Suprapubic skin (tissue), 4 donors: Measurements from ENCODE around the gene HEXD. TPM values are rescaled to one million over a fixed set of nuclear protein-coding genes. Genes with fewer than 3 reads are reported as not detected.
"Not testable (repeated sequence)": the region's sequence is repeated elsewhere in the genome, so short reads cannot be mapped to it uniquely, and the experiment has no call there.

ENCODE experiments used
- DNase-seq, 2 donors: peaks; one replicate each; pipeline ENCODE4 v3.0.0-alpha.2; 2019; ENCODE audit warnings: low spot score in 2 of 2
- H3K27ac ChIP-seq: fragments of 200-600 bp; sonication (generic); one replicate; pipeline ENCODE4 v1.5.1; 2019
- H3K27me3 ChIP-seq: fragments of 200-600 bp; sonication (generic); one replicate; pipeline ENCODE4 v1.5.1; 2019
- H3K36me3 ChIP-seq: fragments of 200-600 bp; sonication (generic); one replicate; pipeline ENCODE4 v1.5.1; 2019
- H3K4me1 ChIP-seq: fragments of 200-600 bp; sonication (generic); one replicate; pipeline ENCODE4 v1.5.1; 2019
- H3K4me3 ChIP-seq: fragments of 200-600 bp; sonication (generic); one replicate; pipeline ENCODE4 v1.5.1; 2019; ENCODE audit warnings: mild to moderate bottlenecking
- H3K9me3 ChIP-seq: fragments of 200-600 bp; sonication (generic); one replicate; pipeline ENCODE4 v1.5.1; 2019
- EP300 ChIP-seq: sonication (generic); formaldehyde crosslinking; IDR thresholded peaks from one replicate; pipeline ENCODE4 v1.6.1; 2017; ENCODE audit warnings: antibody characterized with exemption
- POLR2A ChIP-seq, 2 donors: fragments of 450-650 bp; IDR thresholded peaks; one replicate each; pipeline ENCODE4 v1.6.1; 2017; ENCODE audit warnings: antibody characterized with exemption in 2 of 2, mild to moderate bottlenecking in 2 of 2, moderate library complexity in 2 of 2
- POLR2AphosphoS5 ChIP-seq, 3 donors: sonication (generic); formaldehyde crosslinking; IDR thresholded peaks; one replicate each; pipeline ENCODE4 v1.6.1; 2017; ENCODE audit warnings: antibody characterized with exemption in 3 of 3
- WGBS: methylation state at CpG from one replicate; pipeline ENCODE4 v1.1.5; 2018; 5-methylcytosine and 5-hydroxymethylcytosine counted together
- total RNA-seq, 4 donors: library from RNA; depleted of rRNA; stranded (reverse); fragments of >200 nt; gene quantifications; one replicate each; pipeline ENCODE4 v1.1.0, GENCODE V29; 2016
- TF ChIP-seq, protein P1 (sequence below), 2 donors: fragments of 200-600 bp in 1 of 2; fragments of 450-650 bp in 1 of 2; sonication (generic) in 1 of 2; IDR thresholded peaks; one replicate each; pipeline ENCODE4 v1.5.1; 2016 to 2019; ENCODE audit warnings: antibody characterized with exemption in 2 of 2, mild to moderate bottlenecking in 1 of 2, moderate library complexity in 1 of 2

The HEXD gene
- total RNA-seq, 4 donors from 2014 or later: 28.1 to 84.6 (median 33.4) TPM

DNA sequence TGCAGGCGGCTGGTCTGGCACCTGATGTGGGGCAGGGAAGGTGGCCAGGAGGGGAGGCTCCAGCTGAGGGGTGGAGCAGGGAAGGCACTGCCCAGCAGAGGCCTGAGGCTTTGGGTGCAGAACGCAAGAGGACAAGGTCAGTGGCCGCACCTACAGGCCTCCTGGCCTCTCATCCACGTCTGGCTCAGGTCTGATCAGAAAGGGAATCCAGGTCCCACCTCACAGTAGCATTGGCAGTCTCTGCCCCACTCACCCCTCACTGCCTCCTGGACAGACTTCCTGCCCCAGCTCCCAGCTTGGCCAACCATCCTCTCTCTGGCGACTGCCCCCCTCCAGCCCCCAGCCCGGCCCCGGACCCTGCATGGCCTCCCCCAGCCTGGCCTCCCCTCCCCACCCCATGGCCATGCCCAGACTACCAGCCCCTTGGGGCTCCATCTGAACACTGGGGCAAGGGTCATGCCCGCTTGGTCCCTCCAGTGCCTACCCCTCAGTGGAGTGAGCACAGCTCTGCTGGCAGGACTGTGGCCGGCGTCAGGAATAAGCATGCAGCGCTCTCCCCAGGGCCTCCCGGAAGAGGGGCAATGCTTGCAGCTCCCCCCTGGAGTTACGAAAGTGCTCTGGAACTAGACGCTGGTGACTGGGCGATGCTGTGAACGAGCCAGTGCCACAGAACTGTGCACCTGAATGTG is 42.0 kb upstream of the HEXD start:
- Histone ChIP-seq H3K4me3 (no peak overlapping the region), H3K4me1 (peaks cover 18% of the 10 kb centered on the region), H3K36me3 (no peaks in the 10 kb centered on the region), H3K27me3 (peaks cover 80% of the 10 kb centered on the region), H3K9me3 (no peaks in the 10 kb centered on the region), H3K27ac (no peak overlapping the region)
- WGBS: 82% methylated on average over 13 of the region's 16 CpGs
- DNase-seq: no peak
- TF ChIP-seq POLR2AphosphoS5 (IDR thresholded peaks at IDR 0.05): no peak
- no peak for TF ChIP-seq POLR2A (IDR thresholded peaks at IDR 0.05)
- TF ChIP-seq, protein P1, sequence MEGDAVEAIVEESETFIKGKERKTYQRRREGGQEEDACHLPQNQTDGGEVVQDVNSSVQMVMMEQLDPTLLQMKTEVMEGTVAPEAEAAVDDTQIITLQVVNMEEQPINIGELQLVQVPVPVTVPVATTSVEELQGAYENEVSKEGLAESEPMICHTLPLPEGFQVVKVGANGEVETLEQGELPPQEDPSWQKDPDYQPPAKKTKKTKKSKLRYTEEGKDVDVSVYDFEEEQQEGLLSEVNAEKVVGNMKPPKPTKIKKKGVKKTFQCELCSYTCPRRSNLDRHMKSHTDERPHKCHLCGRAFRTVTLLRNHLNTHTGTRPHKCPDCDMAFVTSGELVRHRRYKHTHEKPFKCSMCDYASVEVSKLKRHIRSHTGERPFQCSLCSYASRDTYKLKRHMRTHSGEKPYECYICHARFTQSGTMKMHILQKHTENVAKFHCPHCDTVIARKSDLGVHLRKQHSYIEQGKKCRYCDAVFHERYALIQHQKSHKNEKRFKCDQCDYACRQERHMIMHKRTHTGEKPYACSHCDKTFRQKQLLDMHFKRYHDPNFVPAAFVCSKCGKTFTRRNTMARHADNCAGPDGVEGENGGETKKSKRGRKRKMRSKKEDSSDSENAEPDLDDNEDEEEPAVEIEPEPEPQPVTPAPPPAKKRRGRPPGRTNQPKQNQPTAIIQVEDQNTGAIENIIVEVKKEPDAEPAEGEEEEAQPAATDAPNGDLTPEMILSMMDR (IDR thresholded peaks at IDR 0.05): no peak
- no peak for TF ChIP-seq EP300

GRCh38 chr17:82377294-82377693 is 40.9 kb upstream of the HEXD start:
- H3K36me3 ChIP-seq, H3K9me3 ChIP-seq, H3K4me3 ChIP-seq, DNase-seq, H3K27ac ChIP-seq: not testable (repeated sequence)
- Histone ChIP-seq H3K4me1 (peaks cover 10% of the 10 kb centered on the region), H3K27me3 (peaks cover 75% of the 10 kb centered on the region)
- 64% methylated on average over 3 of the region's 5 CpGs for WGBS

DNA sequence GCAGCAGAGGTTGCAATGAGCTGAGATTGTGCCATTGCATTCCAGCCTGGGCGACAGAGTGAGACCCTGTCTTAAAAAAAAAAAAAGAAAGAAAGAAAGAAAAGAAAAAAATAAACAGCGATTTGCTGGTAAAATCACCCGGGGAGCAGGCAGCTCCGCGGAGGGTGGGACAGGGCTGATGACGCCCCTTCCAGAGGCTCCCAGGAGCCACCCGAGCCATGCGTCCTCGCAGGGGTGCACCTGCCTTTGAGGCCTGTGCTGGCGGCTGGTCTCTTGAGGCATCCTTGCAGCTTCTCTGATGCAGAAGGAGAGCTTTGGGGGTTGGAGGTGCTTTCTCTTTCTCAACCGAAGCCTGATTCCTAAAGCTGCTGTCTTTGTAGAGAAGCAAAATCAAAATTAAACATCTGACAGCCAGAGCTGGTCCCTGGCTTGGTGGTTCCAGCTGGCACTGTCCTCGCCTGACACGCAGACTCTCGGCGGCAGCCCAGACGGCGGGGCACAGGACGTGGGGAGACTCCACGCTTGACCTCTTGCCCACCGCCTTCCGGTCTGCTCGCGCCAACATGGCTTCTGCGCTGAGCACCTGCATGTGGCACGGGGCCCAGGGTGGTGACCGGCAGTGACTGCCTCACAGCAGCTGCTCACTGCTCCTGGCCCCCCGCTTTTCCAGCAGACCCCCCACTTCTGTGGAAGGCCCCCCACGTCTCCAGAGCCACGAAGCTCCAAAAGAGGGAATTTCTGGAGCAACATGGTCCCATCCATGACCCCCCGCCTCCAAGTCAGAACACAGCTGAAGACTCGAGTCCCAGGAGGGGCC is 40.0 kb upstream of the HEXD start:
- H3K36me3 ChIP-seq: no peaks in the 10 kb centered on the region
- no peaks in the 10 kb centered on the region for H3K9me3 ChIP-seq
- DNase-seq: no peak
- TF ChIP-seq EP300 (no peak), POLR2A (IDR thresholded peaks at IDR 0.05) (no peak), POLR2AphosphoS5 (IDR thresholded peaks at IDR 0.05) (no peak)
- TF ChIP-seq, protein P1 (IDR thresholded peaks at IDR 0.05): no peak
- 77% methylated on average over 29 of the region's 31 CpGs for WGBS
- no peak overlapping the region for H3K27ac ChIP-seq
- H3K27me3 ChIP-seq: peaks cover 75% of the 10 kb centered on the region
- H3K4me1 ChIP-seq: peaks cover 10% of the 10 kb centered on the region
- no peak overlapping the region for H3K4me3 ChIP-seq

DNA sequence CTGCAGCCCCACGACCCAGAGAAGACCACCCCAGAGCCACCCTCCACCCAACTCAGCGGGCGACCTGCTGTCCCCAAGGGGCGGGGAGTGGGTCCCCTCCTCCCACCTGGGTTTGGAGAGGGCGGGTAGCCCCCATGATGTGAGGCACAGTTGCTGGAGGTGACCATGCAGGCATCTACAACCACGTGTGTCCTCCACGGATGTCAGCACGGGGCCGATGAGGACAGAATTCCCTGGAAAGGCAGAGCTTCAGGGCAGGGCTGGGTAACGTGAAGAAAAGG is 39.5 kb upstream of the HEXD start:
- DNase-seq: no peak
- WGBS: 48% methylated on average over 9 of the region's 10 CpGs
- H3K4me1 ChIP-seq: peaks cover 12% of the 10 kb centered on the region
- no peaks in the 10 kb centered on the region for H3K9me3 ChIP-seq
- TF ChIP-seq POLR2AphosphoS5 (IDR thresholded peaks at IDR 0.05): no peak
- TF ChIP-seq, protein P1 (IDR thresholded peaks at IDR 0.05): no peak
- TF ChIP-seq EP300: no peak
- no peak for TF ChIP-seq POLR2A (IDR thresholded peaks at IDR 0.05)
- H3K36me3 ChIP-seq: no peaks in the 10 kb centered on the region
- H3K27me3 ChIP-seq: peaks cover 78% of the 10 kb centered on the region
- no peak overlapping the region for H3K4me3 ChIP-seq
- H3K27ac ChIP-seq: no peak overlapping the region

GRCh38 chr17:82380860-82381702 is 37.1 kb upstream of the HEXD start:
- TF ChIP-seq POLR2A (IDR thresholded peaks at IDR 0.05): no peak
- no peak for TF ChIP-seq EP300
- no peak for TF ChIP-seq POLR2AphosphoS5 (IDR thresholded peaks at IDR 0.05)
- TF ChIP-seq, protein P1 (IDR thresholded peaks at IDR 0.05): no peak
- H3K4me3 ChIP-seq: no peak overlapping the region

DNA sequence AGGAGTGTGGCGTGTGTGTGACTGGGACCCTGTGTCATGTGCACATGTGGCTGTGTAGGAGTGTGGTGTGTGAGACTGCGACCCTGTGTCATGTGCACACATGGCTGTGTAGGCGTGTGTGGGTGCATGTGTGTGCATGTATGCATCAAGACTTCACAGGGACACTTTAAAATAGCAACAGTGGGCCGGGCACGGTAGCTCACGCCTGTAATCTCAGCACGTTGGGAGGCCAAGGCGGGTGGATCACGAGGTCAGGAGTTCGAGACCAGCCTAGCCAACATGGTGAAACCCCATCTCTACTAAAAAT is 36.5 kb upstream of the HEXD start:
- H3K4me1 ChIP-seq: peaks cover 33% of the 10 kb centered on the region
- peaks cover 70% of the 10 kb centered on the region for H3K27me3 ChIP-seq
- not testable (repeated sequence) for H3K9me3 ChIP-seq, DNase-seq, H3K36me3 ChIP-seq, H3K27ac ChIP-seq, H3K4me3 ChIP-seq
- WGBS: 63% methylated on average over 10 of the region's 10 CpGs

More at GRCh38 chr17:82380860-82381702, 37.1 kb upstream of the HEXD start:
- Histone ChIP-seq H3K27ac (no peak overlapping the region), H3K27me3 (peaks cover 71% of the 10 kb centered on the region), H3K36me3 (no peaks in the 10 kb centered on the region), H3K9me3 (no peaks in the 10 kb centered on the region), H3K4me1 (peaks cover 30% of the 10 kb centered on the region)
- DNase-seq: no peak
- WGBS: 56% methylated on average over 23 of the region's 23 CpGs

DNA sequence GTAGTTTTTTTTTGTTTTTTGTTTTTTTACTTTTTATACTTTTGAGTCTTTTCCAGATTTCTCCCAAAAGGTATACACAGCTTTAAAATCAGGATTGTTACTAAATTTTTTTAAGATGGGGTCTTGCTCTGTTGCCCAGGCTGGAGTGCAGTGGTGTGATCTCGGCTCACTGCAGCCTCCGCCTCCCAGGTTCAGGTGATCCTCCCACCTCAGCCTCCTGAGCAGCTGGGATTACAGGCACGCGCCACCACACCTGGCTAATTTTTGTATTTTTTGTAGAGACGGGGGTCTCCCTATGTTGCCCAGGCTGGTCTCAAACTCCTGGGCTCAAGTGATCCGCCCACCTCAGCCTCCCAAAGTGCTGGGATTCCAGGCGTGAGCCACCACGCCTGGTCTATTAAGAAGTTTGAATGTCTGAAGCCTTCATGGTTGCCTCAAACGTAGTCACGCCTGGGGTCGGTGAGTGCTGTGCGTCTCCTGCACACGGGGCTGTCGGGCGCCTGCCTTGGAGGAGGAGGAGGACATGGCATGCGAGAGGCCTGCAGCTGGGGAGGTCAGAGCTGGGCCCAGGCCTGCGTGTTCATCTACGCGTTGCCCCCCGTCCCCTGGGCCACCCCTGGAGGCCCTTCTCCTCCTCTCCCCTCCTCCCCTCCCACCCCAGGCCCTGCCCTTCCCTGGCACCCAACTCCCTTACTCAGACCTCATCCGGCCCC is 35.8 kb upstream of the HEXD start:
- Histone ChIP-seq H3K27me3 (peaks cover 76% of the 10 kb centered on the region), H3K4me1 (peaks cover 40% of the 10 kb centered on the region)
- not testable (repeated sequence) for H3K36me3 ChIP-seq, H3K27ac ChIP-seq, H3K4me3 ChIP-seq, H3K9me3 ChIP-seq, DNase-seq
- 80% methylated on average over 18 of the region's 21 CpGs for WGBS
